Smooth muscle cell (in vitro differentiated cells): ENCODE results near the gene COL4A2. TPM values are rescaled to one million over a fixed set of nuclear protein-coding genes. Genes with fewer than 3 reads are reported as not detected.

Source experiments
- DNase-seq: peaks from one replicate; lab custom pipeline; 2025; ENCODE audit not compliant: unreplicated experiment; lab: John Stamatoyannopoulos, UW
- H2AFZ ChIP-seq: fragments of 200-600 bp; sonication (generic); 2 replicates; pipeline ENCODE4 v1.6.0; 2016; ENCODE audit warnings: antibody characterized with exemption, low read depth, mild to moderate bottlenecking
- H3F3A ChIP-seq: fragments of 200-600 bp; sonication (generic); 2 replicates; pipeline ENCODE4 v1.6.0; 2017; ENCODE audit warnings: antibody characterized with exemption, low read depth
- H3K27ac ChIP-seq: fragments of 200-600 bp; sonication (generic); 2 replicates; pipeline ENCODE4 v1.5.1; 2016; ENCODE audit warnings: low read depth, mild to moderate bottlenecking
- H3K27me3 ChIP-seq: fragments of 200-600 bp; sonication (generic); 2 replicates; pipeline ENCODE4 v1.6.1; 2016; ENCODE audit warnings: low read depth, mild to moderate bottlenecking
- H3K36me3 ChIP-seq: fragments of 200-600 bp; sonication (generic); 2 replicates; pipeline ENCODE4 v1.5.1; 2016; ENCODE audit warnings: low read depth
- H3K4me1 ChIP-seq: fragments of 200-600 bp; sonication (generic); 2 replicates; pipeline ENCODE4 v1.5.1; 2016; ENCODE audit warnings: low read depth
- H3K4me2 ChIP-seq: fragments of 200-600 bp; sonication (generic); 2 replicates; pipeline ENCODE4 v1.6.0; 2016; ENCODE audit warnings: mild to moderate bottlenecking
- H3K4me3 ChIP-seq: fragments of 200-600 bp; sonication (generic); 2 replicates; pipeline ENCODE4 v1.5.1; 2016; ENCODE audit warnings: mild to moderate bottlenecking
- H3K79me2 ChIP-seq: fragments of 200-600 bp; sonication (generic); 2 replicates; pipeline ENCODE4 v1.6.0; 2016; ENCODE audit warnings: low read depth, mild to moderate bottlenecking
- H3K9ac ChIP-seq: fragments of 200-600 bp; sonication (generic); 2 replicates; pipeline ENCODE4 v1.6.0; 2016; ENCODE audit warnings: low read depth
- H3K9me3 ChIP-seq: fragments of 200-600 bp; sonication (generic); replicated peaks from 2 replicates; pipeline ENCODE4 v1.5.1; 2016; ENCODE audit warnings: low read depth
- H4K20me1 ChIP-seq: fragments of 200-600 bp; sonication (generic); 2 replicates; pipeline ENCODE4 v1.6.0; 2016; ENCODE audit warnings: low read depth
- WGBS: methylation state at CpG from one replicate; pipeline ENCODE4 v1.1.7; 2016; ENCODE audit warnings: low lambda C conversion rate; 5-methylcytosine and 5-hydroxymethylcytosine counted together
- polyA plus RNA-seq: library from polyadenylated mRNA; unstranded; fragments of >200 nt; fragmentation: Nextera tagmentation; extraction: Ambion mirVana; gene quantifications from 2 replicates; pipeline ENCODE4 v1.2.1, GENCODE V29; 2016
- total RNA-seq: library from RNA; depleted of rRNA; stranded (reverse); fragments of >200 nt; gene quantifications from 2 replicates; pipeline ENCODE4 v1.2.3, GENCODE V29; 2014
- TF ChIP-seq, protein P1 (sequence below): fragments of 200-600 bp; sonication (generic); IDR thresholded peaks from 2 replicates; pipeline ENCODE4 v1.5.1; 2017; ENCODE audit warnings: borderline replicate concordance, mild to moderate bottlenecking, antibody characterized with exemption; ENCODE audit not compliant: insufficient read depth, poor library complexity, severe bottlenecking

COL4A2 gene
- total and polyA plus RNA-seq, 2 experiments from 2014 or later: 1,456 to 2,786 TPM

DNA sequence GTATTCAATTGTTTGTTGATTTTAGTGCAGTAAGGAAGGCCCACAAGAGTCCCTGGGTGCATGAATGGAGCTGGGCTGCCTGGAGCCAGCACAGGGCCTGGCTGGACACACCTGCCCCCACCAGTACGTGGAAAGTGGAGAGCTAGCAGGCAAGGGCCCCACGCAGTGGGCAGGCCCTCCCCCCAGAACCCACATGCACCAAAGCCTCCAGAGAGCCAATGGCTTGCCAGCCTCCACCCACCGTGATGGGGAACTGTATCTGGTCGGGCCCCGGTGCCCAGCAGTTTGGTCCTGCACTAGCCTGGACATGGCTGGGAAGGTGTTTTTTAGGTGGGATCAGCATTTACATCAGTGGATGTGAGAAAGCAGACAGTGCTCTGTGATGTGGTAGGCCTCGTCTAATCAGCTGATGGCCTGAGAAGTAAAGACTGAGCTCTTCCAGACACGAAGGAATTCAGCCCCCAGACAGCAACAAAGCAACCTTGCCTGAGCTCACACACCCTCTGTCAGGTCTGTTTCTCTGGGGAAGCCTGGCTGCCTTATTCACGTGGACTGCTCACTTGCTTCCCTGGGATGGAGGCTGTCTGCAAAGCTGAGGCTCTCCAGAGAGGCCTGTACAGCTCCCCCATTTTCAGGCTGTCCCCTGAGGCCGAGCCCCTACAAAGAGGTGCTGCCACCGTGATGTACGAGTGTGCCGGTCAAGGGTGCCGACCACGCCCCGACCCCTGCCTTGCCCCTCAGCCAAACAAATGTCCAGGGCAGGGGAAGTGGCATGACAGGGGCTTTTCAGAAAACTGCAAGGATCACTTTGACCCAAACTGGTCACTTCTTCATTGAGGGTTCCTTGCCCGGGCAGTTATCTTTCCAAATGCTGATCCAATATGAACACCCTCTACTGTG, 226.9 kb downstream of the COL4A2 start:
- no peak overlapping the region for H3K4me3 ChIP-seq
- H3F3A ChIP-seq: peaks cover 4% of the 10 kb centered on the region
- H3K27ac ChIP-seq: peak overlapping the region; percentile 73
- TF ChIP-seq, protein P1, sequence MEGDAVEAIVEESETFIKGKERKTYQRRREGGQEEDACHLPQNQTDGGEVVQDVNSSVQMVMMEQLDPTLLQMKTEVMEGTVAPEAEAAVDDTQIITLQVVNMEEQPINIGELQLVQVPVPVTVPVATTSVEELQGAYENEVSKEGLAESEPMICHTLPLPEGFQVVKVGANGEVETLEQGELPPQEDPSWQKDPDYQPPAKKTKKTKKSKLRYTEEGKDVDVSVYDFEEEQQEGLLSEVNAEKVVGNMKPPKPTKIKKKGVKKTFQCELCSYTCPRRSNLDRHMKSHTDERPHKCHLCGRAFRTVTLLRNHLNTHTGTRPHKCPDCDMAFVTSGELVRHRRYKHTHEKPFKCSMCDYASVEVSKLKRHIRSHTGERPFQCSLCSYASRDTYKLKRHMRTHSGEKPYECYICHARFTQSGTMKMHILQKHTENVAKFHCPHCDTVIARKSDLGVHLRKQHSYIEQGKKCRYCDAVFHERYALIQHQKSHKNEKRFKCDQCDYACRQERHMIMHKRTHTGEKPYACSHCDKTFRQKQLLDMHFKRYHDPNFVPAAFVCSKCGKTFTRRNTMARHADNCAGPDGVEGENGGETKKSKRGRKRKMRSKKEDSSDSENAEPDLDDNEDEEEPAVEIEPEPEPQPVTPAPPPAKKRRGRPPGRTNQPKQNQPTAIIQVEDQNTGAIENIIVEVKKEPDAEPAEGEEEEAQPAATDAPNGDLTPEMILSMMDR: no peak
- peaks cover 2% of the 10 kb centered on the region for H4K20me1 ChIP-seq
- H3K4me1 ChIP-seq: no peaks in the 10 kb centered on the region
- WGBS: 68% methylated on average over 16 of the region's 16 CpGs
- H2AFZ ChIP-seq: no peak overlapping the region
- no peaks in the 10 kb centered on the region for H3K36me3 ChIP-seq
- peaks cover 34% of the 10 kb centered on the region for H3K79me2 ChIP-seq
- H3K9me3 ChIP-seq: no peaks in the 10 kb centered on the region
- DNase-seq: no peak
- H3K9ac ChIP-seq: no peak overlapping the region
- H3K27me3 ChIP-seq: no peaks in the 10 kb centered on the region
- no peak overlapping the region for H3K4me2 ChIP-seq

DNA sequence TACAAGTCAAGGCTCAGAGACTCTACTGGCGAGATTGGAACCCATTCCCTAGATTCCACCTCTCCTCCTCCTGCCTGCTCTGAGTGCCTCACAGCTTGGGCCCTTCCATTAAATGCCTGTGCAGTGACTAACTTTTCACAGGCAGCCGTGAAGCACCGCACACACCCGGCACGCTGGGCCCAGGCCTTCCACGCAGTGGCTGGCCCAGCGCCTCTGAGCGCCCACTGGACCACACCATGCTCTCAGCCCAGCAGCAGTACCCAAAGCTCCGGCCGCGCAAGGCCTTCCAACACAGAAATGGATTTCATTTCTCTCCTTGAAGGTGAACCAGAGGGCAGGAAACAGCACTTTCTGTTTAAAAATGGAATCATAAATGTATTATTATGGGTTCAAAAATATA, 228.4 kb downstream of the COL4A2 start:
- TF ChIP-seq, protein P1: no peak
- WGBS: 69% methylated on average over 11 of the region's 11 CpGs
- H2AFZ ChIP-seq: no peak overlapping the region
- no peaks in the 10 kb centered on the region for H3F3A ChIP-seq
- DNase-seq: no peak
- no peak overlapping the region for H3K9ac ChIP-seq
- H4K20me1 ChIP-seq: peaks cover 2% of the 10 kb centered on the region
- peaks cover 45% of the 10 kb centered on the region for H3K79me2 ChIP-seq
- no peaks in the 10 kb centered on the region for H3K27me3 ChIP-seq
- no peak overlapping the region for H3K4me3 ChIP-seq
- no peaks in the 10 kb centered on the region for H3K9me3 ChIP-seq
- no peak overlapping the region for H3K4me2 ChIP-seq
- H3K36me3 ChIP-seq: no peaks in the 10 kb centered on the region
- H3K27ac ChIP-seq: no peak overlapping the region
- H3K4me1 ChIP-seq: no peaks in the 10 kb centered on the region

DNA sequence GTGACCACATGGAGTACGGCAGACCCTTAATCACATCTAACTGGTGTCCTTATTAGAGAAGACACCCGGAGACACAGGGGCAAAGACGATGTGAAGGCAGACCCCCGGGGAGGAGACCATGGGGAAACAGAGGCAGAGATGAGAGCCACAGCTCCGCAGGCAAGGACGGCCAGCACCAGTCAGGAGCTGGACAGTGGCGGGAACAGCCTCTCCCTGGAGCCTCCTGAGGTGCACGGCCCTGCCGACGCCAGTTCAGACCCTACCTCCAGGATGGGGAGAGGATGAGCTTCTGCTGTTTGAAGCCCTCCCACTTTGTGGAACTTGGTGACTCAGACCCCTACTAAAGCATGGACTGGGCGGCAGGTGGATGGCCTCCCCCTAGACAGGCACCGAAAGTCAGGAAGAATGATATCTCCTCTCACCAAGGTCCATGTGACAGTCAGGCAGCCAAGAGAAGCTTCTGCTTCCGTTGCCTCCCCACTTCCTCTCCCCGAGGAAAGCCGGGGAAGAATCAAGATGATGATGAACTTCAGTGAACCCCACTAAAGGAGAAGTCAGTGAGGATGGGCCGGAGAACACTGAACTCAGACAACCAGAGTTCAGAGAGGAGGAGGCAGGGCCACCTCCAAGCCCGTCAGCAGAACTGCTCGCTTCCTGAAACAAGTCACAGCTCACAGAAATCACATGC, 229.1 kb downstream of the COL4A2 start:
- DNase-seq: no peak
- Histone ChIP-seq H2AFZ (no peak overlapping the region), H3K4me2 (no peak overlapping the region), H3K36me3 (no peaks in the 10 kb centered on the region), H3K4me3 (no peak overlapping the region), H4K20me1 (peaks cover 2% of the 10 kb centered on the region), H3F3A (peaks cover 4% of the 10 kb centered on the region), H3K79me2 (peaks cover 45% of the 10 kb centered on the region), H3K9ac (no peak overlapping the region), H3K27me3 (no peaks in the 10 kb centered on the region), H3K27ac (no peak overlapping the region), H3K9me3 (no peaks in the 10 kb centered on the region), H3K4me1 (peaks cover 6% of the 10 kb centered on the region)
- 96% methylated on average over 18 of the region's 18 CpGs for WGBS
- TF ChIP-seq, protein P1: no peak
